Keratinocyte (primary cell): ENCODE measurements around the gene STAG1. TPM values are rescaled to one million over a fixed set of nuclear protein-coding genes. Genes with fewer than 3 reads are reported as not detected.

Source experiments
- DNase-seq: peaks from one replicate; pipeline ENCODE4 v3.0.0-alpha.2; 2011; ENCODE audit warnings: low read depth, missing footprints, low spot score
- FAIRE-seq: peaks from 2 replicates; lab custom pipeline; 2011; peaks lifted over from hg19 to GRCh38; lab: Jason Lieb, UNC
- H2AFZ ChIP-seq: 2 replicates; pipeline ENCODE4 v1.6.0; 2012; ENCODE audit warnings: low read length, control low read depth, inconsistent platforms; ENCODE audit not compliant: control insufficient read depth
- H3K27ac ChIP-seq: 2 replicates; pipeline ENCODE4 v1.5.1; 2011; ENCODE audit warnings: low read length; ENCODE audit not compliant: control insufficient read depth, insufficient read depth
- H3K27me3 ChIP-seq: 3 replicates; pipeline ENCODE4 v1.6.0; 2011; ENCODE audit warnings: low read length; ENCODE audit not compliant: control insufficient read depth, insufficient read depth; ENCODE audit errors: extremely low read depth
- H3K36me3 ChIP-seq, 2 experiments: 2 replicates in 1 of 2; 3 replicates in 1 of 2; pipeline ENCODE4 v1.5.1; 2011; ENCODE audit warnings: low read length in 2 of 2, mild to moderate bottlenecking in 1 of 2; ENCODE audit not compliant: control insufficient read depth in 2 of 2, insufficient read depth in 2 of 2; ENCODE audit errors: extremely low read depth in 1 of 2
- H3K4me1 ChIP-seq: 3 replicates; pipeline ENCODE4 v1.5.1; 2011; ENCODE audit warnings: low read length; ENCODE audit not compliant: control insufficient read depth, insufficient read depth; ENCODE audit errors: extremely low read depth
- H3K4me2 ChIP-seq: 3 replicates; pipeline ENCODE4 v1.6.0; 2011; ENCODE audit warnings: low read depth, low read length; ENCODE audit not compliant: control insufficient read depth, insufficient read depth; ENCODE audit errors: extremely low read depth
- H3K4me3 ChIP-seq, 3 experiments: fragments of 200-600 bp in 1 of 3; sonication (generic) in 1 of 3; 2 replicates in 2 of 3; 3 replicates in 1 of 3; pipeline ENCODE4 v1.5.1; 2011 to 2016; ENCODE audit warnings: low read length in 3 of 3, mild to moderate bottlenecking in 3 of 3, control low read depth in 2 of 3, inconsistent platforms in 1 of 3, low read depth in 1 of 3, mixed read lengths in 1 of 3, mixed run types in 1 of 3, moderate library complexity in 1 of 3; ENCODE audit not compliant: control insufficient read depth in 2 of 3, insufficient read depth in 2 of 3; ENCODE audit errors: extremely low read depth in 1 of 3
- H3K79me2 ChIP-seq: 2 replicates; pipeline ENCODE4 v1.6.0; 2012; ENCODE audit warnings: low read length; ENCODE audit not compliant: control insufficient read depth, insufficient read depth
- H3K9ac ChIP-seq: 3 replicates; pipeline ENCODE4 v1.6.0; 2011; ENCODE audit warnings: low read length; ENCODE audit not compliant: control insufficient read depth, insufficient read depth; ENCODE audit errors: extremely low read depth
- H3K9me1 ChIP-seq: 3 replicates; pipeline ENCODE4 v1.6.0; 2011; ENCODE audit warnings: low read length; ENCODE audit not compliant: control insufficient read depth, insufficient read depth; ENCODE audit errors: extremely low read depth
- H3K9me3 ChIP-seq: 2 replicates; pipeline ENCODE4 v1.5.1; 2012; ENCODE audit warnings: low read depth, low read length; ENCODE audit not compliant: control insufficient read depth
- H4K20me1 ChIP-seq: 3 replicates; pipeline ENCODE4 v1.6.0; 2011; ENCODE audit warnings: low read length; ENCODE audit not compliant: control insufficient read depth, insufficient read depth; ENCODE audit errors: extremely low read depth
- EZH2 ChIP-seq: IDR thresholded peaks from one replicate; pipeline ENCODE4 v1.6.1; 2012; ENCODE audit warnings: inconsistent platforms, mild to moderate bottlenecking, low read length, moderate library complexity
- dilution Hi-C: fragments of 300-500 bp; cut with MboI; formaldehyde crosslinking; loops from one replicate; pipeline ENCODE4 v1.7.0; 2020; ENCODE audit warnings: low sequenced_read_pairs; ENCODE audit not compliant: extremely low pct_ligation_motif_present
- polyA plus RNA-seq, 5 experiments: library from polyadenylated mRNA; depleted of rRNA in 3 of 5; stranded (reverse) in 3 of 5; stranded (forward) in 1 of 5; unstranded in 1 of 5; fragments of >200 nt; gene quantifications; 1 replicate in 1 of 5; 2 replicates in 3 of 5; 3 replicates in 1 of 5; pipeline versions ENCODE4 v1.2.1 to v1.2.3, GENCODE V29; 2011 to 2012; ENCODE audit warnings: missing spikeins in 2 of 5, low read depth in 1 of 5, low replicate concordance in 1 of 5
- TF ChIP-seq, protein P1 (sequence below), 3 experiments: IDR thresholded peaks in 1 of 3; conservative IDR thresholded peaks in 1 of 3; optimal IDR thresholded peaks in 1 of 3; 2 replicates in 2 of 3; 3 replicates in 1 of 3; pipeline versions ENCODE3 to v1.5.1; 2011; ENCODE audit warnings: low read length in 3 of 3, mild to moderate bottlenecking in 3 of 3, moderate library complexity in 2 of 3, control low read depth in 1 of 3, inconsistent platforms in 1 of 3; ENCODE audit not compliant: insufficient read depth in 2 of 3; ENCODE audit errors: extremely low read depth in 1 of 3

The STAG1 gene
- polyA plus RNA-seq, 1 donor (not counting 4 experiments of a cell fraction or from before 2014, with no cell fraction given), result 11.8 TPM

DNA sequence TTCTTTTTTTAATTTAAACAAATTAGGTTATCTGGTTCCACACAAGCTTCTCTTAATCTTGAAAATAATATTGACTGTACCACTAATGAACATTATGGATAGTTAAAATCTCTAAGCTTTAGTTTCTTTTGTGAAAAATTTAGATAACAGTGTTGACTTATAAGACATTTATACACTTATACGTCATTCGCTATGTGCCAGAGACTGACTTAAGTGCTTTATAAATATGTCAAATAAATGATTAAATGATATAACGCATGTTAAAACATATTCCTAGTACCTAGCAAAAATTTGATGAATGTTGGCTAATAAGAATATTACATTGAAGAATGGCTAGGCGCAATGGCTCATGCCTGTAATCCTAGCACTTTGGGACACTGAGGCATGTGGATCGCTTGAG lies 405.7 kb downstream of the STAG1 start:
- dilution Hi-C loops, result loop anchor here (25.0 kb wide), 1 partner anchor 159 kb away; the partner anchor contains the start of gene MSL2
- Histone ChIP-seq H3K9me1 (no peaks in the 10 kb centered on the region), H3K36me3 (peaks cover 0 to 3% of the 10 kb centered on the region in 2 experiments), H3K4me2 (no peak overlapping the region), H3K9ac (no peak overlapping the region), H3K27me3 (no peaks in the 10 kb centered on the region), H3K4me1 (peaks cover 19% of the 10 kb centered on the region), H2AFZ (no peak overlapping the region), H3K27ac (no peak overlapping the region), H3K4me3 (no peak overlapping the region), H3K79me2 (no peaks in the 10 kb centered on the region), H3K9me3 (no peaks in the 10 kb centered on the region), H4K20me1 (no peaks in the 10 kb centered on the region)
- TF ChIP-seq, protein P1, sequence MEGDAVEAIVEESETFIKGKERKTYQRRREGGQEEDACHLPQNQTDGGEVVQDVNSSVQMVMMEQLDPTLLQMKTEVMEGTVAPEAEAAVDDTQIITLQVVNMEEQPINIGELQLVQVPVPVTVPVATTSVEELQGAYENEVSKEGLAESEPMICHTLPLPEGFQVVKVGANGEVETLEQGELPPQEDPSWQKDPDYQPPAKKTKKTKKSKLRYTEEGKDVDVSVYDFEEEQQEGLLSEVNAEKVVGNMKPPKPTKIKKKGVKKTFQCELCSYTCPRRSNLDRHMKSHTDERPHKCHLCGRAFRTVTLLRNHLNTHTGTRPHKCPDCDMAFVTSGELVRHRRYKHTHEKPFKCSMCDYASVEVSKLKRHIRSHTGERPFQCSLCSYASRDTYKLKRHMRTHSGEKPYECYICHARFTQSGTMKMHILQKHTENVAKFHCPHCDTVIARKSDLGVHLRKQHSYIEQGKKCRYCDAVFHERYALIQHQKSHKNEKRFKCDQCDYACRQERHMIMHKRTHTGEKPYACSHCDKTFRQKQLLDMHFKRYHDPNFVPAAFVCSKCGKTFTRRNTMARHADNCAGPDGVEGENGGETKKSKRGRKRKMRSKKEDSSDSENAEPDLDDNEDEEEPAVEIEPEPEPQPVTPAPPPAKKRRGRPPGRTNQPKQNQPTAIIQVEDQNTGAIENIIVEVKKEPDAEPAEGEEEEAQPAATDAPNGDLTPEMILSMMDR (optimal IDR thresholded peaks at IDR 0.05 in 1 of 3, IDR thresholded peaks at IDR 0.05 in 1 of 3, conservative IDR thresholded peaks at IDR 0.05 in 1 of 3; ENCODE audit: extremely low read depth in 1 of 3, insufficient read depth in 2 of 3, low read length in 3 of 3), result no peak
- TF ChIP-seq EZH2, result no peak
- DNase-seq (no peak), FAIRE-seq (no peak)

DNA sequence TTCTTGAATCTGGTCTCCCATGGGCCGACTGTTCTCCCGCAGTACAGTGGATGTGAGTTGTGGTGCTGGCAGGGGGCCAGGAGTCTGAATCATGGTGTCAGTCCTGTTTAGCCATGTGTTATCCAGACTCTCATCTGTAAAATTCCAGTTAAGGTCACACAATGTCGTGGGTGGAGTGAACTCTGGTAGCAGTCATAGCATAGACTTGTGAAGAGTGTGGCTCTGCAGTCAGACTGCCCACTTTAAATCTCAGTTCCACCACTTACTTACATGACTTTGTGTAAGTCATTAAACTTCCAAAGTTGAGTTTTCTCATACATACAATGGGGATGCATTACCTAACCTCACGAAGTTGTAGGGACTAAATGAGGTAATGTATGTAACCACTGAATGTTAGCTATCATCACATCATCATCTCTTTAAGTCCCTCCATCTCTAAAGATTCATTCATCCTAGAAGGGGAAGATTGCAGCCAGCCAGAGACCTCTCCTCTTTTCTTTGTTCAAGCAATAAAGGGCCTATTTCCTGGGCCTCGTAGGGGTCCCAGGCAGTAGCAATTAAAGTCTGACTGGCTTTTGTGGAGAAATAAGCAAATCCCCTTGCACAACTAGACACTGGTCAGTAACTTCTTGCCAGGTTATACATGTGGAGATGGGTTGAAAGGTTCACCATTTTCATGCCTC lies 408.2 kb downstream of the STAG1 start:
- Histone ChIP-seq H3K36me3 (peaks cover 0 to 3% of the 10 kb centered on the region in 2 experiments), H3K27ac (no peak overlapping the region), H2AFZ (no peak overlapping the region), H3K4me1 (peaks cover 11% of the 10 kb centered on the region), H3K79me2 (no peaks in the 10 kb centered on the region), H3K9me1 (no peaks in the 10 kb centered on the region), H4K20me1 (no peaks in the 10 kb centered on the region), H3K4me2 (no peak overlapping the region), H3K27me3 (no peaks in the 10 kb centered on the region), H3K9ac (no peak overlapping the region), H3K4me3 (no peak overlapping the region), H3K9me3 (no peaks in the 10 kb centered on the region)
- FAIRE-seq (peak; percentile 56), DNase-seq (peak; percentile 33)
- dilution Hi-C loops, result loop anchor here (25.0 kb wide), 1 partner anchor 157 kb away; the partner anchor contains the start of gene MSL2
- TF ChIP-seq, protein P1 (optimal IDR thresholded peaks at IDR 0.05 in 1 of 3, IDR thresholded peaks at IDR 0.05 in 1 of 3, conservative IDR thresholded peaks at IDR 0.05 in 1 of 3; ENCODE audit: extremely low read depth in 1 of 3, insufficient read depth in 2 of 3, low read length in 3 of 3), result no peak
- no peak for TF ChIP-seq EZH2
